AG04450 (cell line): ENCODE data around the gene UBR4. TPM values are rescaled to one million over a fixed set of nuclear protein-coding genes. Genes with fewer than 3 reads are reported as not detected.

Source experiments
- CTCF ChIA-PET: fragments of 300-600, 350-600 bp; formaldehyde crosslinking; extraction: SDS; loops from one replicate; lab custom pipeline; 2022; ENCODE audit warnings: antibody characterized with exemption, inconsistent platforms; lab: Charles Lee
- POLR2A ChIA-PET: fragments of 350-600 bp; formaldehyde crosslinking; extraction: SDS; loops from one replicate; lab custom pipeline; 2021; ENCODE audit warnings: antibody characterized with exemption, inconsistent platforms; lab: Yijun Ruan, JAX
- DNase-seq: peaks from one replicate; pipeline ENCODE4 v3.0.0-alpha.2; 2011; ENCODE audit warnings: low read depth, low spot score
- H3K27ac ChIP-seq: one replicate; pipeline ENCODE4 v1.5.1; 2012; ENCODE audit warnings: low read depth, low read length, control low read depth
- H3K27me3 ChIP-seq: one replicate; pipeline ENCODE4 v1.6.0; 2012; ENCODE audit warnings: low read length; ENCODE audit not compliant: control insufficient read depth, insufficient read depth
- H3K4me3 ChIP-seq: 2 replicates; pipeline ENCODE4 v1.5.1; 2011; ENCODE audit warnings: mild to moderate bottlenecking, low read depth, low read length, control low read depth
- H3K9me3 ChIP-seq: 2 replicates; pipeline ENCODE4 v1.5.1; 2012; ENCODE audit warnings: low read length; ENCODE audit not compliant: control insufficient read depth, insufficient read depth
- CTCF ChIP-seq: IDR thresholded peaks from 2 replicates; pipeline ENCODE4 v1.5.1; 2011; ENCODE audit warnings: low read depth, low read length, control low read depth, inconsistent platforms
- polyA plus RNA-seq: library from polyadenylated mRNA; depleted of rRNA; stranded (reverse); fragments of >200 nt; gene quantifications from 2 replicates; pipeline ENCODE4 v1.2.3, GENCODE V29; 2011

Gene UBR4
- polyA plus RNA-seq, 1 experiment = 91.9 TPM

GRCh38 chr1:19061798-19062197 lies 148.3 kb downstream of the UBR4 start:
- ChIA-PET POLR2A (no interaction called here), CTCF (no interaction called here)
- Histone ChIP-seq H3K27me3 (peaks cover 19% of the 10 kb centered on the region), H3K4me3 (no peak overlapping the region), H3K9me3 (peaks cover 9% of the 10 kb centered on the region; the same call in 1 of the 2 replicates), H3K27ac (no peak overlapping the region)
- no peak for DNase-seq
- no peak for TF ChIP-seq CTCF

DNA sequence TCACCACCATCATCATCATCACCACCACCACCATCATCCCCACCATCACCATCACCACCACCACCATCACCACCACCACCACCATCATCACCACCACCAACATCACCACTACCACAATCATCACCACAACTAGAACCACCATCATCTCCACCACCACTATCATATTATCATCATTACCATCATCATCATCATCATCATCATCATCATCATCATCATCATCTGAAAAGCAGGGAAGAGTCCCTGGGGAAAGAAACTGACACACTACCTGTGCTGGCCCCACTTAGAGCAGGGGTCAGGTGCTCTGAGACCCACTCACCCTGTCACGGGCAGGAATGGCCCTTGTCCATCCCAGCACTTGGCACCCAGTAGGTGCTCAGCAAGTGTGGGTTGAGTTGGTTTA lies 148.7 kb downstream of the UBR4 start:
- ChIA-PET POLR2A (no interaction called here), CTCF (no interaction called here)
- Histone ChIP-seq H3K9me3 (peaks cover 9% of the 10 kb centered on the region; the same call in 1 of the 2 replicates), H3K4me3 (no peak overlapping the region), H3K27ac (no peak overlapping the region), H3K27me3 (peaks cover 21% of the 10 kb centered on the region)
- no peak for TF ChIP-seq CTCF
- no peak for DNase-seq

- peaks cover 28% of the 10 kb centered on the region for H3K27me3 ChIP-seq
- no peak overlapping the region for H3K4me3 ChIP-seq
- no peak for DNase-seq
- ChIA-PET CTCF (interaction anchor here (1.8 kb wide), 1 partner anchor 146 kb away, joined by 5 read pairs; no protein-coding TSS in a partner anchor), POLR2A (no interaction called here)
- peaks cover 9% of the 10 kb centered on the region; the same call in 1 of the 2 replicates for H3K9me3 ChIP-seq
- no peak for TF ChIP-seq CTCF
- no peak overlapping the region for H3K27ac ChIP-seq
Observed at GRCh38 chr1:19059773-19060172, 150.3 kb downstream of the UBR4 start.

- Histone ChIP-seq H3K27me3 (peaks cover 39% of the 10 kb centered on the region), H3K27ac (no peak overlapping the region), H3K9me3 (peaks cover 9% of the 10 kb centered on the region; the same call in 1 of the 2 replicates), H3K4me3 (no peak overlapping the region)
- CTCF ChIA-PET = interaction anchor here (1.8 kb wide), 1 partner anchor 145 kb away, joined by 5 read pairs; no protein-coding TSS in a partner anchor
- POLR2A ChIA-PET = no interaction called here
- no peak for DNase-seq
- no peak for TF ChIP-seq CTCF
Observed at GRCh38 chr1:19058476-19058797, 151.6 kb downstream of the UBR4 start.

DNA sequence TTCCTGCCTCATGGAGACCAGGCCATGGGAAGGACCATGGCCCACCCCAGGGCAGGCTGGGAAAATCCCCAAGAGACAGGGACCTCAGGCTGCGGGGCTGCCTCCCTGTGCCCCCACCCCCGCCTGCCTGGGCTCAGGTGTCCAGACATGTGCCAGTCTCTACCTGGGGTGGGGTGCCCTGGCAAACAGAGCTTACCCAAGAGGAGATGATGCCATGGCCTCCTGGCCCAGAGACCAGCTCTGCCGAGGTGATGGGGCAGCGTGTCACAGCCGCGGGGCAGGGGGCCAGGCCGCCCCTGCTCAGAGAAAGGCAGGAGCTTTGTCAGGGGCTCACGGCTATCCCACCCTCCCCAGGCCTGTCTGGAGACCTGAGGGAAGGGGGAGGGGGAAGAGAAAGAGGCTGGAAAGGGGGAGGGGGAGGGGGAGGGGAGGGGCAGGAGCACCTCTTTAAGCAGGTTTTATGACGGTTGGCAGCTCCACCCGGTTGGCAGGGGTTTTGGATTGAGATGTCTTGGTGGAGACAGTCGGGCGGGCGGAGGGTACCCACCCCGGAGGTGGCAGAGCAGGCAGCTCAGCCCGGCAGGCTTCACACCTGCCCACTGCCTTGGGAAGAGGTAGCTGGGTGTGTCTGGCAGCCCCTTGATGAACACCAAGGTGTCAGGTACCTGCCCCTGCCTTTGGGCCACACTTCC lies 152.1 kb downstream of the UBR4 start:
- no peak overlapping the region for H3K4me3 ChIP-seq
- TF ChIP-seq CTCF = no peak
- ChIA-PET CTCF (no interaction called here), POLR2A (no interaction called here)
- no peak for DNase-seq
- no peak overlapping the region for H3K27ac ChIP-seq
- peaks cover 44% of the 10 kb centered on the region for H3K27me3 ChIP-seq
- H3K9me3 ChIP-seq = peaks cover 9% of the 10 kb centered on the region; the same call in 1 of the 2 replicates
